Measurements from ENCODE around the gene PIP4K2A.

GRCh38 chr10:22673091-22673392, 41.3 kb downstream of the PIP4K2A start:
- TF ChIP-seq EZH2phosphoT487 (IDR thresholded peaks at IDR 0.05; ENCODE audit: low read depth, severe bottlenecking, unreplicated experiment) (no peak), CTCF (IDR thresholded peaks at IDR 0.05; ENCODE audit: poor library complexity) (no peak), EZH2 (IDR thresholded peaks at IDR 0.05; ENCODE audit: borderline replicate concordance) (no peak)
